Calu3 (cell line): ENCODE measurements around the gene ARMC9. TPM values are rescaled to one million over a fixed set of nuclear protein-coding genes. Genes with fewer than 3 reads are reported as not detected.
A peak's percentile ranks its signal among the peaks of the same experiment; 100 is the strongest.

Source experiments
- BruUV-seq: library from RNA; stranded (reverse); fragments of 400-500 nt; replicated peaks from 2 replicates; lab custom pipeline; 2021; lab: Mats Ljungman, UMichigan
- CTCF ChIA-PET: fragments of 300-600 bp; sonication (Branson Sonifier 250); formaldehyde crosslinking; loops from one replicate; lab custom pipeline; 2022; ENCODE audit warnings: antibody characterized with exemption; lab: Charles Lee
- DNase-seq: peaks from one replicate; pipeline ENCODE4 v3.0.0; 2022
- H3K27ac Mint-ChIP-seq: one replicate; pipeline ENCODE4 v1.8.0; 2022; ENCODE audit warnings: mixed read lengths; ENCODE audit not compliant: unreplicated experiment
- H3K27me3 Mint-ChIP-seq: one replicate; pipeline ENCODE4 v1.8.0; 2022; ENCODE audit warnings: mixed read lengths; ENCODE audit not compliant: unreplicated experiment
- H3K36me3 Mint-ChIP-seq: one replicate; pipeline ENCODE4 v1.8.0; 2022; ENCODE audit warnings: mild to moderate bottlenecking, moderate library complexity, mixed read lengths; ENCODE audit not compliant: insufficient read depth, unreplicated experiment
- H3K4me1 Mint-ChIP-seq: one replicate; pipeline ENCODE4 v1.8.0; 2022; ENCODE audit warnings: mild to moderate bottlenecking, low read depth, mixed read lengths; ENCODE audit not compliant: unreplicated experiment
- H3K4me3 Mint-ChIP-seq: one replicate; pipeline ENCODE4 v1.8.0; 2022; ENCODE audit warnings: mild to moderate bottlenecking, low read depth, moderate library complexity, mixed read lengths; ENCODE audit not compliant: unreplicated experiment
- H3K9me3 Mint-ChIP-seq: one replicate; pipeline ENCODE4 v1.8.0; 2022; ENCODE audit warnings: low read depth, mixed read lengths; ENCODE audit not compliant: unreplicated experiment
- intact Hi-C: fragments of 100-400 bp; cut with micrococcal nuclease; formaldehyde crosslinking; loops from one replicate; pipeline ENCODE4 v1.10.0; 2022; ENCODE audit not compliant: unreplicated experiment
- total RNA-seq: library from RNA; stranded (reverse); gene quantifications from 2 replicates; pipeline ENCODE4 v1.2.3, GENCODE V29; 2022
- TF ChIP-seq, protein P1 (sequence below): fragments of 200-600 bp; IDR thresholded peaks from one replicate; pipeline ENCODE4 v1.8.0; 2022; ENCODE audit warnings: antibody characterized with exemption; ENCODE audit not compliant: unreplicated experiment

Gene ARMC9
- total RNA-seq, 1 experiment from 2014 or later: 13.6 TPM

DNA sequence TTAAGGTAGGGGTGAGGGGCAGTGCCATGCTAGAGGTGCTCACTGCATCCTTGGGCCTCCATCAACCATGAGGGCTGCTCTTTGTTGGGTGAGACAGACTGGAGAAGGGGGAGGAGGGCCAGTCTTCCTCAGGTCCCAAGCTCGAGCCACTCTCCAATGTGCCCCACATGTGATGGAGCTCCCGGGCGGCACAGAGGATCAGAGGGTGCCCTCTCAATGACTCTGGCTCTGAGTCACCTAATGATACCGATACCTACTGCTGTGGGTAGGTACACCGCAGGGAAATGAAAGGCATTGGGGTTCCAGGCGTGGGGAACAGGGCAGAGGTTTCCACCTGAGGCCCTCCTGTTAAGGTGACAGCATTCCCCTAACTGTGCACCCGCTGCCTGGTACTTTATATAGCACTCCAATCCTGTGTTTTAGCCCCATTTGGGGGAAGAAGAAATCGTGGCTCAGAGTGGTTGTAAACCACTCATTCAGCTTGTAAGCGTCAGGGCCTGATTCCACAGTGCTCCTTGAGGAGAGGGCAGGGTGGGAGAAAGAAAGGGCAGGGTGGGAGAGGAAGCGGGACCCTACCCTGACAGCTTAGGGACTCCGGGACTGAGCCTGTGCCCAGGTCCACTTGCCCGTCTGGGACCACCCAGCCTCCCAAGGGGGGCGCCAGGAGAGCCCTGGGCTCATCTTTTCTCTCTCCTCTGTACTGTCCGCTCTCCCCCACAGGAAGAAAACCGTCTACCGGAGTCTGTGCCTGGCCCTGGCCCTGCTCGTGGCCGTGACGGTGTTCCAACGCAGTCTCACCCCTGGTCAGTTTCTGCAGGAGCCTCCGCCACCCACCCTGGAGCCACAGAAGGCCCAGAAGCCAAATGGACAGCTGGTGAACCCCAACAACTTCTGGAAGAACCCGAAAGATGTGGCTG is 198.8 kb downstream of the ARMC9 start:
- no TSS peak for BruUV-seq
- Mint-ChIP-seq H3K9me3 (no peaks in the 10 kb centered on the region), H3K36me3 (peaks cover 28% of the 10 kb centered on the region), H3K4me3 (peak overlapping the region; percentile 87), H3K4me1 (peaks cover 36% of the 10 kb centered on the region), H3K27ac (peak overlapping the region; percentile 81), H3K27me3 (peaks cover 12% of the 10 kb centered on the region)
- intact Hi-C loops: no loop called here
- TF ChIP-seq, protein P1, sequence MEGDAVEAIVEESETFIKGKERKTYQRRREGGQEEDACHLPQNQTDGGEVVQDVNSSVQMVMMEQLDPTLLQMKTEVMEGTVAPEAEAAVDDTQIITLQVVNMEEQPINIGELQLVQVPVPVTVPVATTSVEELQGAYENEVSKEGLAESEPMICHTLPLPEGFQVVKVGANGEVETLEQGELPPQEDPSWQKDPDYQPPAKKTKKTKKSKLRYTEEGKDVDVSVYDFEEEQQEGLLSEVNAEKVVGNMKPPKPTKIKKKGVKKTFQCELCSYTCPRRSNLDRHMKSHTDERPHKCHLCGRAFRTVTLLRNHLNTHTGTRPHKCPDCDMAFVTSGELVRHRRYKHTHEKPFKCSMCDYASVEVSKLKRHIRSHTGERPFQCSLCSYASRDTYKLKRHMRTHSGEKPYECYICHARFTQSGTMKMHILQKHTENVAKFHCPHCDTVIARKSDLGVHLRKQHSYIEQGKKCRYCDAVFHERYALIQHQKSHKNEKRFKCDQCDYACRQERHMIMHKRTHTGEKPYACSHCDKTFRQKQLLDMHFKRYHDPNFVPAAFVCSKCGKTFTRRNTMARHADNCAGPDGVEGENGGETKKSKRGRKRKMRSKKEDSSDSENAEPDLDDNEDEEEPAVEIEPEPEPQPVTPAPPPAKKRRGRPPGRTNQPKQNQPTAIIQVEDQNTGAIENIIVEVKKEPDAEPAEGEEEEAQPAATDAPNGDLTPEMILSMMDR: no peak
- no peak for DNase-seq
- CTCF ChIA-PET: interaction anchor here (0.6 to 2.0 kb wide), 5 partner anchors 8 to 355 kb away, joined by 3 to 6 read pairs (median 3); no protein-coding TSS in a partner anchor

DNA sequence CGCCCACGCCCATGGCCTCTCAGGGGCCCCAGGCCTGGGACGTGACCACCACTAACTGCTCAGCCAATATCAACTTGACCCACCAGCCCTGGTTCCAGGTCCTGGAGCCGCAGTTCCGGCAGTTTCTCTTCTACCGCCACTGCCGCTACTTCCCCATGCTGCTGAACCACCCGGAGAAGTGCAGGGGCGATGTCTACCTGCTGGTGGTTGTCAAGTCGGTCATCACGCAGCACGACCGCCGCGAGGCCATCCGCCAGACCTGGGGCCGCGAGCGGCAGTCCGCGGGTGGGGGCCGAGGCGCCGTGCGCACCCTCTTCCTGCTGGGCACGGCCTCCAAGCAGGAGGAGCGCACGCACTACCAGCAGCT is 199.5 kb downstream of the ARMC9 start:
- Mint-ChIP-seq H3K36me3 (peaks cover 28% of the 10 kb centered on the region), H3K27ac (no peak overlapping the region), H3K4me3 (no peak overlapping the region), H3K4me1 (peaks cover 43% of the 10 kb centered on the region), H3K9me3 (no peaks in the 10 kb centered on the region), H3K27me3 (peaks cover 18% of the 10 kb centered on the region)
- DNase-seq: no peak
- TF ChIP-seq, protein P1: no peak
- BruUV-seq: no TSS peak
- intact Hi-C loops: no loop called here
- CTCF ChIA-PET: no interaction called here

DNA sequence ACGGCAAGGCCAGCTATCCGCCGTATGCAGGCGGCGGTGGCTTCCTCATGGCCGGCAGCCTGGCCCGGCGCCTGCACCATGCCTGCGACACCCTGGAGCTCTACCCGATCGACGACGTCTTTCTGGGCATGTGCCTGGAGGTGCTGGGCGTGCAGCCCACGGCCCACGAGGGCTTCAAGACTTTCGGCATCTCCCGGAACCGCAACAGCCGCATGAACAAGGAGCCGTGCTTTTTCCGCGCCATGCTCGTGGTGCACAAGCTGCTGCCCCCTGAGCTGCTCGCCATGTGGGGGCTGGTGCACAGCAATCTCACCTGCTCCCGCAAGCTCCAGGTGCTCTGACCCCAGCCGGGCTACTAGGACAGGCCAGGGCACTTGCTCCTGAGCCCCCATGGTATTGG is 200.2 kb downstream of the ARMC9 start:
- Mint-ChIP-seq H3K27ac (no peak overlapping the region), H3K27me3 (peaks cover 23% of the 10 kb centered on the region), H3K4me3 (no peak overlapping the region), H3K36me3 (peaks cover 28% of the 10 kb centered on the region), H3K9me3 (no peaks in the 10 kb centered on the region), H3K4me1 (peaks cover 49% of the 10 kb centered on the region)
- no peak for DNase-seq
- BruUV-seq: no TSS peak
- intact Hi-C loops: no loop called here
- CTCF ChIA-PET: interaction anchor here (0.6 kb wide), 1 partner anchor 99 kb away, joined by 3 read pairs; no protein-coding TSS in a partner anchor
- TF ChIP-seq, protein P1: no peak

DNA sequence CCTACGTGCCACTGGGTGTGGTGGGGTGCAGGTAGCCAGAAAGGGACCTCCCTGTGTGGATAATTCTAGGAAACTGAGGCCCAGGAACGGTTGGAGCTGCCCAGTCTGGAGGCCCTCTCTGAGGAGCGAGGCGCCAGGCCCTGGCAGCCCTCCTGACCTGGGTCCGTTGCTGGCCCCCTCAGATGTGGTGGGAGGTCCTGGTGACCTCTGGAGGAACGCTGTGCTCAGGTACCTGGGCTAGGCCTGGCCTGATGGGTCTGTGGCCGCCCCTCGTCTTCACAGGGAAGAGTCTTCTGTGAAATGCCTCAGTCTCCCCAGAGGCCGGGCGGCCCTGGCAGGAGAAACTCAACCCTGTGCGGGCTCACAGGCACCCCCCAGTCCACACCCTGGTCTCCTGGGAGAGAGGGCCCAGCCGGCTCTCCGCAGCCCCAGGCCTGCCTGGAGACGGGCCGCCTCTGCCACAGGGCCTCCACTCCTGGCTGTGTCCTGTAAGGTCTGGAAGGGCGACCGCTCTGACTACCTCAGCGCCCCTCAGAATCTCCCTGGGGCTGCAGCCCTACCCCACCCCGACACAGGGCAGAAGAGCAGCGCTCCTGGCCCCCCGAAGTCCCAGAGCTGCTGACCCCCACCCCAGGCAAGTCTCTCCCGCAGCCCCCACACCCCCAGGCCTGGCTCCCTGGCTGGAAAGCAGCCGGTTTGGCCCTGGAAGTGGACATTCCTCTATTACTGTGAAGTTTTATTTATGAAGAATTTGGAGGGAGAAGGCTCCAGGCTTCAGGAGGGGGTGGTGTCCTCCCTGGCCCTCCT is 200.8 kb downstream of the ARMC9 start:
- no peaks in the 10 kb centered on the region for H3K9me3 Mint-ChIP-seq
- CTCF ChIA-PET: interaction anchor here (0.6 to 1.8 kb wide), 7 partner anchors 52 to 469 kb away, joined by 3 to 20 read pairs (median 5); no protein-coding TSS in a partner anchor
- no TSS peak for BruUV-seq
- H3K4me3 Mint-ChIP-seq: no peak overlapping the region
- H3K27ac Mint-ChIP-seq: no peak overlapping the region
- intact Hi-C loops: no loop called here
- peaks cover 52% of the 10 kb centered on the region for H3K4me1 Mint-ChIP-seq
- no peak for DNase-seq
- H3K36me3 Mint-ChIP-seq: peaks cover 28% of the 10 kb centered on the region
- peaks cover 22% of the 10 kb centered on the region for H3K27me3 Mint-ChIP-seq
- TF ChIP-seq, protein P1: no peak
